Endothelial cell of umbilical vein (primary cell): Measurements from ENCODE around the gene MROH9. TPM values are rescaled to one million over a fixed set of nuclear protein-coding genes. Genes with fewer than 3 reads are reported as not detected.

Experiments used
- BruUV-seq: library from RNA; stranded (reverse); fragments of 400-500 nt; replicated peaks from 2 replicates; lab custom pipeline; 2021; lab: Mats Ljungman, UMichigan
- CTCF ChIA-PET: fragments of 300-600, 350-600 bp; sonication (Branson Sonifier 250); formaldehyde crosslinking; loops from one replicate; lab custom pipeline; 2021; ENCODE audit warnings: antibody characterized with exemption, inconsistent platforms; lab: Charles Lee
- POLR2A ChIA-PET: fragments of 300-600, 350-600 bp; sonication (Branson Sonifier 250); formaldehyde crosslinking; loops from one replicate; lab custom pipeline; 2021; ENCODE audit warnings: antibody characterized with exemption, inconsistent platforms; lab: Charles Lee
- DNase-seq: peaks from one replicate; pipeline ENCODE4 v3.0.0-alpha.2; 2011; ENCODE audit warnings: low read depth, low spot score
- FAIRE-seq: peaks from 2 replicates; lab custom pipeline; 2011; peaks lifted over from hg19 to GRCh38; lab: Jason Lieb, UNC
- H2AFZ ChIP-seq: 2 replicates; pipeline ENCODE4 v1.6.0; 2012; ENCODE audit warnings: low read depth, low read length, control low read depth, inconsistent platforms
- H3K27ac ChIP-seq: 2 replicates; pipeline ENCODE4 v1.5.1; 2011; ENCODE audit warnings: low read depth, mild to moderate bottlenecking, control low read depth, low read length, moderate library complexity; ENCODE audit not compliant: insufficient read depth
- H3K27me3 ChIP-seq, 2 experiments: 2 replicates each; pipeline versions ENCODE4 v1.6.0 to v1.6.1; 2011; ENCODE audit warnings: low read length in 2 of 2, mixed read lengths in 1 of 2; ENCODE audit not compliant: control insufficient read depth in 2 of 2, insufficient read depth in 2 of 2
- H3K36me3 ChIP-seq, 2 experiments: 2 replicates in 1 of 2; 3 replicates in 1 of 2; pipeline ENCODE4 v1.5.1; 2011; ENCODE audit warnings: low read length in 2 of 2, mild to moderate bottlenecking in 1 of 2, moderate library complexity in 1 of 2; ENCODE audit not compliant: control insufficient read depth in 2 of 2, insufficient read depth in 2 of 2; ENCODE audit errors: extremely low read depth in 1 of 2
- H3K4me1 ChIP-seq: 3 replicates; pipeline ENCODE4 v1.5.1; 2011; ENCODE audit warnings: mild to moderate bottlenecking, low read length; ENCODE audit not compliant: control insufficient read depth, insufficient read depth; ENCODE audit errors: extremely low read depth
- H3K4me2 ChIP-seq: 2 replicates; pipeline ENCODE4 v1.6.1; 2011; ENCODE audit warnings: low read length, control low read depth, mixed read lengths; ENCODE audit not compliant: insufficient read depth
- H3K4me3 ChIP-seq, 3 experiments: fragments of 200-600 bp in 1 of 3; sonication (generic), shearing (Covaris generic) in 1 of 3; replicated peaks in 1 of 3; 2 replicates each; pipeline ENCODE4 v1.5.1; 2011 to 2016; ENCODE audit warnings: control low read depth in 3 of 3, low read length in 3 of 3, mild to moderate bottlenecking in 2 of 3, inconsistent platforms in 1 of 3, low read depth in 1 of 3, moderate library complexity in 1 of 3; ENCODE audit not compliant: insufficient read depth in 1 of 3
- H3K79me2 ChIP-seq: 2 replicates; pipeline ENCODE4 v1.6.0; 2012; ENCODE audit warnings: low read length, inconsistent platforms; ENCODE audit not compliant: control insufficient read depth, insufficient read depth
- H3K9ac ChIP-seq: replicated peaks from 2 replicates; pipeline ENCODE3; 2011; ENCODE audit warnings: low read length, control low read depth; ENCODE audit not compliant: insufficient read depth; ENCODE audit errors: extremely low read depth
- H3K9me1 ChIP-seq: replicated peaks from 3 replicates; pipeline ENCODE4 v1.6.0; 2011; ENCODE audit warnings: mild to moderate bottlenecking, low read length; ENCODE audit not compliant: control insufficient read depth, insufficient read depth; ENCODE audit errors: extremely low read depth
- H3K9me3 ChIP-seq: replicated peaks from 2 replicates; pipeline ENCODE4 v1.5.1; 2012; ENCODE audit warnings: low read length, inconsistent platforms; ENCODE audit not compliant: control insufficient read depth, insufficient read depth
- H4K20me1 ChIP-seq: replicated peaks from 2 replicates; pipeline ENCODE3; 2011; ENCODE audit warnings: mild to moderate bottlenecking, low read length; ENCODE audit not compliant: control insufficient read depth, insufficient read depth; ENCODE audit errors: extremely low read depth
- EZH2 ChIP-seq: IDR thresholded peaks from 2 replicates; pipeline ENCODE4 v1.6.1; 2012; ENCODE audit warnings: borderline replicate concordance, low read depth, mild to moderate bottlenecking, moderate library complexity, low read length, inconsistent platforms; ENCODE audit not compliant: severe bottlenecking
- FOS ChIP-seq: IDR thresholded peaks from 2 replicates; pipeline ENCODE4 v1.6.1; 2011; ENCODE audit warnings: mild to moderate bottlenecking, low read length, moderate library complexity, borderline replicate concordance; ENCODE audit not compliant: insufficient read depth
- GATA2 ChIP-seq: IDR thresholded peaks from 2 replicates; pipeline ENCODE4 v1.7.0; 2011; ENCODE audit warnings: low read depth, mild to moderate bottlenecking, moderate library complexity, mixed read lengths, low read length; ENCODE audit not compliant: insufficient read length, insufficient read depth
- JUN ChIP-seq: IDR thresholded peaks from 2 replicates; pipeline ENCODE4 v1.6.1; 2011; ENCODE audit warnings: borderline replicate concordance, low read depth; ENCODE audit not compliant: insufficient read length, insufficient read depth
- MYC ChIP-seq: IDR thresholded peaks from one replicate; pipeline ENCODE4 v1.6.1; 2011; ENCODE audit warnings: mild to moderate bottlenecking, low read depth, low read length
- POLR2A ChIP-seq: IDR thresholded peaks from 2 replicates; pipeline ENCODE4 v1.6.1; 2012; ENCODE audit warnings: low read depth, mild to moderate bottlenecking, control low read depth, low read length
- POLR2AphosphoS5 ChIP-seq: IDR thresholded peaks from 2 replicates; pipeline ENCODE4 v1.6.1; 2012; ENCODE audit warnings: low read depth, mild to moderate bottlenecking, control low read depth, low read length, moderate library complexity; ENCODE audit not compliant: insufficient read depth
- dilution Hi-C: fragments of 300-500 bp; cut with MboI; formaldehyde crosslinking; loops from one replicate; pipeline ENCODE4 v1.15.0; 2019; ENCODE audit warnings: low sequenced_read_pairs; ENCODE audit not compliant: extremely low pct_ligation_motif_present
- intact Hi-C: fragments of 100-400 bp; cut with micrococcal nuclease; formaldehyde crosslinking; loops from one replicate; pipeline ENCODE4 v1.10.0; 2022
- polyA plus RNA-seq, 4 experiments: library from polyadenylated mRNA; depleted of rRNA in 3 of 4; stranded (reverse) in 3 of 4; unstranded in 1 of 4; fragments of >200 nt; gene quantifications; 2 replicates each; pipeline versions ENCODE4 v1.2.1 to v1.2.3, GENCODE V29; 2011 to 2012; ENCODE audit warnings: missing spikeins in 1 of 4
- total RNA-seq: library from RNA; stranded (reverse); gene quantifications from 2 replicates; pipeline ENCODE4 v1.2.3, GENCODE V29; 2021
- TF ChIP-seq, protein P1 (sequence below), 2 donors: IDR thresholded peaks; 1 replicate in 1 of 2; 2 replicates in 1 of 2; pipeline ENCODE4 v1.5.1; 2011; ENCODE audit warnings: low read length in 2 of 2, mild to moderate bottlenecking in 2 of 2, moderate library complexity in 2 of 2, control low read depth in 1 of 2, inconsistent platforms in 1 of 2, low read depth in 1 of 2; ENCODE audit not compliant: insufficient read depth in 1 of 2; ENCODE audit errors: extremely low read depth in 1 of 2
- TF ChIP-seq, protein P2 (sequence below): IDR thresholded peaks from 2 replicates; pipeline ENCODE4 v1.6.1; 2011; ENCODE audit not compliant: insufficient read depth, insufficient read length

MROH9 gene
- total and polyA plus RNA-seq, 2 donors (not counting 3 experiments of a cell fraction or from before 2014, with no cell fraction given), result not detected

DNA sequence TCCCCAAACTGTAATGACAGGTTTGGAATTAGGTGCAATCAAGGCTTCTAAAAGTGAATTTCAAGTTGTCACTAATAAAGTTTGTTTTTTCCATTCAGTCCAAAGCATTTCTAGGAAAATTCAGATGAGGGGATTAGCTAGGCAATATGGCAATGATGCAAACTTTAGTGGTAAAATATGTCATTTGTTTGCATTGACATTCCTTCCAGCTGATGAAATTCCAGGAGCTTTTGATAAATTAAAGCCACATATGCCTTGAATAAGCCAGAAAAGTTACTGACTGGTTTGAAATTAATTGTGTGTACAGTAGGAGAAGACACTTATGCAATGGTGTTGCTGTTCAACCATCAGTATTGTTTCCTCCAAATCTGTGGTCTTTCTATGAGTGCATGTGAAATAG is 57.8 kb downstream of the MROH9 start:
- Histone ChIP-seq H2AFZ (no peak overlapping the region), H3K4me3 (no peak overlapping the region), H3K4me2 (no peak overlapping the region), H4K20me1 (no peaks in the 10 kb centered on the region), H3K27ac (no peak overlapping the region), H3K27me3 (no peaks in the 10 kb centered on the region), H3K4me1 (no peaks in the 10 kb centered on the region), H3K36me3 (no peaks in the 10 kb centered on the region), H3K79me2 (no peaks in the 10 kb centered on the region), H3K9ac (no peak overlapping the region), H3K9me3 (no peaks in the 10 kb centered on the region), H3K9me1 (no peaks in the 10 kb centered on the region)
- no TSS peak for BruUV-seq
- dilution Hi-C loops, result no loop called here
- ChIA-PET POLR2A (no interaction called here), CTCF (no interaction called here)
- intact Hi-C loops, result no loop called here
- FAIRE-seq, result no peak
- TF ChIP-seq, protein P1, sequence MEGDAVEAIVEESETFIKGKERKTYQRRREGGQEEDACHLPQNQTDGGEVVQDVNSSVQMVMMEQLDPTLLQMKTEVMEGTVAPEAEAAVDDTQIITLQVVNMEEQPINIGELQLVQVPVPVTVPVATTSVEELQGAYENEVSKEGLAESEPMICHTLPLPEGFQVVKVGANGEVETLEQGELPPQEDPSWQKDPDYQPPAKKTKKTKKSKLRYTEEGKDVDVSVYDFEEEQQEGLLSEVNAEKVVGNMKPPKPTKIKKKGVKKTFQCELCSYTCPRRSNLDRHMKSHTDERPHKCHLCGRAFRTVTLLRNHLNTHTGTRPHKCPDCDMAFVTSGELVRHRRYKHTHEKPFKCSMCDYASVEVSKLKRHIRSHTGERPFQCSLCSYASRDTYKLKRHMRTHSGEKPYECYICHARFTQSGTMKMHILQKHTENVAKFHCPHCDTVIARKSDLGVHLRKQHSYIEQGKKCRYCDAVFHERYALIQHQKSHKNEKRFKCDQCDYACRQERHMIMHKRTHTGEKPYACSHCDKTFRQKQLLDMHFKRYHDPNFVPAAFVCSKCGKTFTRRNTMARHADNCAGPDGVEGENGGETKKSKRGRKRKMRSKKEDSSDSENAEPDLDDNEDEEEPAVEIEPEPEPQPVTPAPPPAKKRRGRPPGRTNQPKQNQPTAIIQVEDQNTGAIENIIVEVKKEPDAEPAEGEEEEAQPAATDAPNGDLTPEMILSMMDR (IDR thresholded peaks at IDR 0.05; ENCODE audit: extremely low read depth in 1 of 2, insufficient read depth in 1 of 2, low read depth in 1 of 2, low read length in 2 of 2), result no peak
- DNase-seq, result no peak

DNA sequence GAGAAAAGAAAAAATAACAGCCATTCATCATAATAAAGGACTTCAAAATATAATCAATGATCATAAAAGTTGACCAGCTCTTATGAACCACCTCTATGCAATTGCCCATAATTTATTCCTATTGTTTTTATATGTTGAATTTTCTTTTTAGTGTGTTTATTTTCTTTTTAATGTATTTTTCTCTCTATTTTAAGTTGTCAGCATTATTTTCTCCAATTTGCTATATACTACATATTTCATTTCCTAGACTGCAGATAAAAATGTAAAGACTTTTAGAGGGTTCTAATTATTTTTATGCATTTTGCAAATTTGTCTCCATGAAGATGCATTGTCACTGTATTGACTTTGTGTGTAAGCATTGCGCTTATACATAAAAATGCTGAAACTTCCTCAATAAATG is 58.4 kb downstream of the MROH9 start:
- no peaks in the 10 kb centered on the region for H3K4me1 ChIP-seq
- TF ChIP-seq, protein P2, sequence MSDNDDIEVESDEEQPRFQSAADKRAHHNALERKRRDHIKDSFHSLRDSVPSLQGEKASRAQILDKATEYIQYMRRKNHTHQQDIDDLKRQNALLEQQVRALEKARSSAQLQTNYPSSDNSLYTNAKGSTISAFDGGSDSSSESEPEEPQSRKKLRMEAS, result no peak
- TF ChIP-seq EZH2 (no peak), POLR2AphosphoS5 (no peak), FOS (no peak), JUN (no peak), MYC (no peak), POLR2A (no peak), GATA2 (no peak)
- TF ChIP-seq, protein P1 (IDR thresholded peaks at IDR 0.05; ENCODE audit: extremely low read depth in 1 of 2, insufficient read depth in 1 of 2, low read depth in 1 of 2, low read length in 2 of 2), result no peak
- H3K4me3 ChIP-seq, result no peak overlapping the region
- dilution Hi-C loops (no loop called here), intact Hi-C loops (no loop called here)
- H3K9me1 ChIP-seq, result no peaks in the 10 kb centered on the region
- POLR2A ChIA-PET, result no interaction called here
- H3K79me2 ChIP-seq, result no peaks in the 10 kb centered on the region
- no peak overlapping the region for H2AFZ ChIP-seq
- no TSS peak for BruUV-seq
- H3K9ac ChIP-seq, result no peak overlapping the region
- H3K9me3 ChIP-seq, result no peaks in the 10 kb centered on the region
- no peak for FAIRE-seq
- H3K27ac ChIP-seq, result no peak overlapping the region
- H4K20me1 ChIP-seq, result no peaks in the 10 kb centered on the region
- CTCF ChIA-PET, result no interaction called here
- no peak for DNase-seq
- H3K36me3 ChIP-seq, result no peaks in the 10 kb centered on the region
- H3K4me2 ChIP-seq, result no peak overlapping the region
- no peaks in the 10 kb centered on the region for H3K27me3 ChIP-seq
